Right lobe of liver (tissue), 4 donors: ENCODE measurements around the gene SHISA6.

Experiments
- CTCF ChIP-seq, 4 donors: fragments of 200-600 bp in 3 of 4; fragments of 450-650 bp in 1 of 4; IDR thresholded peaks; one replicate each; pipeline versions ENCODE4 v1.5.1 to v1.8.0; 2016 to 2022; ENCODE audit warnings: antibody characterized with exemption in 4 of 4, mild to moderate bottlenecking in 2 of 4
- POLR2A ChIP-seq: fragments of 450-650 bp; IDR thresholded peaks from one replicate; pipeline ENCODE4 v1.6.1; 2017; ENCODE audit warnings: antibody characterized with exemption, mild to moderate bottlenecking
- donor health status: DM: no; HTN: no; CAD: no.
- donor health status: DM: no; HTN: no; CAD: no.
- donor health status: DM: no; HTN: yes; CAD: no.

DNA sequence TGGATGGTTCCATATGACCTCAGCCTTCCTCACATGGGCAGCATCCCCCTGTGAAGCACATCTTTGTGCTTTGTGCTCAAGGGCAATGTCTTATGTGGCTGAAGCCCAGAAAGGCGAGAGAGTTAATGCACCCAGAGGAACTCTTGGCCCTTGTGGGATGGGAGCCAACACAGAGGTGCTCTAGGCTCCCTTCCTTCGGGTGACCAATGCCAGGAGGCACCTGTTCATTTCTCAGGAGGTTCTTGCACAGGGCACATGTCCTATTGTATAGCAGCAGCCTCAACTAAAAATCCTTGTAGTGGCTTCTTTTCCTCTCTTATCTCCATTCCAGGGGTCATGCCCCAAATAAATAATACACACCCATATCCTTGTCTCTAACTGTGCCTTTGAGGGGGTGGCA, 273.6 kb downstream of the SHISA6 start:
- TF ChIP-seq CTCF (IDR thresholded peaks at IDR 0.05) (no peak), POLR2A (no peak)
